Measurements from ENCODE around the gene MIGA1.
"Not testable (repeated sequence)": the region's sequence is repeated elsewhere in the genome, so short reads cannot be mapped to it uniquely, and the experiment has no call there.

The MIGA1 gene

DNA sequence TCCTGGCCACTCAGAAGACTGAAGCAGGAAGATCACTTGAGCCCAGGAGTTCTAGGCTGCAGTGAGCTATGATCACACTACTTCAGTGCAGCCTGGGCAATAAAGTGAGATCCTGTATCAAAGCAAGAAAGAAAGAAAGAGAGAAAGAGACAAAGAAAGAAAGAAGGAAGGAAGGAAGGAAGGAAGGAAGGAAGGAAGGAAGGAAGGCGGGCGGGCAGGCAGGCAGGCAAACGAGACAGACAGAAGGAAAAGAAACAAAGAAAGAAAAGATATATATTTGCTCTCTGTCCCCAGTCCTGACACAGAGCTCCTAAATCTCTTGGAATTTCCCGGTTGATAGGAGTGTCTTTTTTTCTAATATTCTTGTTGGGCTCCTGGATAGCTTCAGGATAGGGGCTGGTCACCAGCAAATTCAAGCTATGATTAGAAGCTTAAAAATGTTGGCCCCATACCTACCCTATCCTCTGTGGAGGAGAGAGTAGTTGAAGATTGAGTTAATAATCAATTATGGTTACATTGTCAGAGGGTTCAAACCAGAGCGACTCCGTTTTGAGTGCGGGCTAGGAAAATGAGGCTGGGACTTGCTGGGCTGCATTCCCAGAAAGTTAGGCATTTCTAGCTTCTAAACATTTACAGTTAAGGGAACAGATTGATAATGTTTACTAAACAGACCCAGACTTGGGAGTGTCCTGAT is 3.3 kb upstream of the MIGA1 start:
- TF ChIP-seq, protein P1, sequence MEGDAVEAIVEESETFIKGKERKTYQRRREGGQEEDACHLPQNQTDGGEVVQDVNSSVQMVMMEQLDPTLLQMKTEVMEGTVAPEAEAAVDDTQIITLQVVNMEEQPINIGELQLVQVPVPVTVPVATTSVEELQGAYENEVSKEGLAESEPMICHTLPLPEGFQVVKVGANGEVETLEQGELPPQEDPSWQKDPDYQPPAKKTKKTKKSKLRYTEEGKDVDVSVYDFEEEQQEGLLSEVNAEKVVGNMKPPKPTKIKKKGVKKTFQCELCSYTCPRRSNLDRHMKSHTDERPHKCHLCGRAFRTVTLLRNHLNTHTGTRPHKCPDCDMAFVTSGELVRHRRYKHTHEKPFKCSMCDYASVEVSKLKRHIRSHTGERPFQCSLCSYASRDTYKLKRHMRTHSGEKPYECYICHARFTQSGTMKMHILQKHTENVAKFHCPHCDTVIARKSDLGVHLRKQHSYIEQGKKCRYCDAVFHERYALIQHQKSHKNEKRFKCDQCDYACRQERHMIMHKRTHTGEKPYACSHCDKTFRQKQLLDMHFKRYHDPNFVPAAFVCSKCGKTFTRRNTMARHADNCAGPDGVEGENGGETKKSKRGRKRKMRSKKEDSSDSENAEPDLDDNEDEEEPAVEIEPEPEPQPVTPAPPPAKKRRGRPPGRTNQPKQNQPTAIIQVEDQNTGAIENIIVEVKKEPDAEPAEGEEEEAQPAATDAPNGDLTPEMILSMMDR (conservative IDR thresholded peaks at IDR 0.05; ENCODE audit: low read length) = no peak
- no peak overlapping the region for H3K4me3 ChIP-seq (ENCODE audit: low read length)
- no peak for DNase-seq (ENCODE audit: low read depth)

DNA sequence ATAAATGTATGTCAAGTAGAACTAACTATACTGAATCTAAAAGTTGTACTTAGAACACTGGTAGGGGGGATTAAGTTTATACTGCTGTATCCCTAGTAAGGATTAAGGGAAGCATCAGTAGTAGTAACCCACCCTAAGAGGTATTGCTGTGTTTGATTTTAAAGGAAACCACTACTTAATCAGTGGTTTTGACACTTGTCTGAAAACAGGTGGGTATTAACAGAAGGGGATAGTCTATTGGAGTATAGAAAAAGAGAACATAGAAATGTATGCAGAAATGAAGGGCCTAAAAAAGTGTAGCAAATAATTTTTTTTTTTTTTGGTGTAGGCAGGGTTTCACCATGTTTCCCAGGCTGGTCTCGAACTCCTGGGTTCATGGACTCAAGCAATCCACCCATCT is 2.2 kb downstream of the MIGA1 start:
- no peak for DNase-seq (ENCODE audit: low read depth)
- TF ChIP-seq, protein P1 (conservative IDR thresholded peaks at IDR 0.05; ENCODE audit: low read length) = no peak
- no peak overlapping the region for H3K4me3 ChIP-seq (ENCODE audit: low read length)

DNA sequence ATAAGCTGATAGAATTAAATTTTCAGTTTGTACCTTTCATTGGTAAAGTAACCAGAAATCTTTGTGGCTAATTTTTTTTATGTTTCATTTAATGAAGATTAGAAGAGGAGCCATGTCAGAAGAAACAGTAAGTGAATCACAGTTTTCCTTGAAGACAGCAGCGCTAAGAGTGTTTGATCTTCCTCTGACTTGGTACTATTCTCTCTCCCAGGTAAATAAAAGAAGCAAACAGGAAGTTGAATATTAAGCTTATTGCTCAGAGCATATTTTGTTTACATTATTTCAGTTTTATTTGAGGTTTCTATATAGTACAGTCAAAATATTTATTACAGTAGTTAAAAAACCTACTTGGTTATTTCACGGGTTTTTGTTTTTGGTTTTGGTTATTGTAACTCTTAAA is 3.7 kb downstream of the MIGA1 start:
- no peak overlapping the region for H3K4me3 ChIP-seq (ENCODE audit: low read length)
- TF ChIP-seq, protein P1 (conservative IDR thresholded peaks at IDR 0.05; ENCODE audit: low read length) = no peak
- no peak for DNase-seq (ENCODE audit: low read depth)

DNA sequence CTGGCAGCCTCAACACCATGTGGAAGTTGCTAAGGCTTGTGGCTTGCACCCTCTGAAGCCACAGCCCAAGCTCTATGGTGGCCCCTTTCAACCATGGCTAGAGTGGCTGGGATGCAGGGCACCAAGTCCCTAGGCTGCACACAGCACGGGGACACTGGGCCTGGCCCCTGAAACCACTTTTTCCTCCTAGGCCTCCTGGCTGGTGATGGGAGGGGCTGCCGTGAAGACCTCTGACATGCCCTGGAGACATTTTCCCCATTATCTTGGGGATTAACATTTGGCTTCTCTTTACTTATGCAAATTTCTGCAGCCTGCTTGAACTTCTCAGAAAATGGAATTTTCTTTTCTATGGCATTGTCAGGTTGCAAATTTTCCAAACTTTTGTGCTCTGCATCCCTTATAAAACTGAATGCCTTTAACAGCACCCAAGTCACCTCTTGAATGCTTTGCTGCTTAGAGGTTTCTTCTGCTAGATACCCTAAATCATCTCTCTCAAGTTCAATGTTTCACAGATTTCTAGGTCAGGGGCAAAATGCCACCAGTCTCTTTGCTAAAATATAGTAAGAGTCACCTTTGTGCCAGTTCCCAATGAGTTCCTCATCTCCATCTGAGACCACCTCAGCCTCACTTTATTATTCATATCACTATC is 6.8 kb downstream of the MIGA1 start:
- not testable (repeated sequence) for DNase-seq (ENCODE audit: low read depth)

DNA sequence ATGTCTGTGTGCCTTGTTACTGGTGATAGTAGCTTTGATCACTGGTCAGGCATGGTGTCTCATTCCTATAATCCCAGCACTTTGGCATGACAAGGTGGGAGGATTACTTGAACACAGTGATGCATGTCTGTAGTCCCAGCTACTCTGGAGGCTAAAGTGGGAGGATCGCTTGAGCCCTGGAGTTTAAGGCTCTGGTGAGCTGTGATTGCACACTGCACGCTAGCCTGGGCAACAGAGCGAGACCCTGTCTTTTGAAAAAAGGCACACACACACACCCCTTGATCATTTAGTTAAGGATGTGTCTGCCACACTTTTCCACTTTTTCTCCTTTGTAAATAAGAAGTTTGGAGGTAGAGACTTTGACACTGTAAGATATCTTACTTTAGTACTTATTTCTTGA is 15.1 kb downstream of the MIGA1 start:
- no peak overlapping the region for H3K4me3 ChIP-seq (ENCODE audit: low read length)
- TF ChIP-seq, protein P1 (conservative IDR thresholded peaks at IDR 0.05; ENCODE audit: low read length) = no peak
- no peak for DNase-seq (ENCODE audit: low read depth)

More for the DNA sequence above, 6.8 kb downstream of the MIGA1 start:
- H3K4me3 ChIP-seq (ENCODE audit: low read length) = not testable (repeated sequence)

DNA sequence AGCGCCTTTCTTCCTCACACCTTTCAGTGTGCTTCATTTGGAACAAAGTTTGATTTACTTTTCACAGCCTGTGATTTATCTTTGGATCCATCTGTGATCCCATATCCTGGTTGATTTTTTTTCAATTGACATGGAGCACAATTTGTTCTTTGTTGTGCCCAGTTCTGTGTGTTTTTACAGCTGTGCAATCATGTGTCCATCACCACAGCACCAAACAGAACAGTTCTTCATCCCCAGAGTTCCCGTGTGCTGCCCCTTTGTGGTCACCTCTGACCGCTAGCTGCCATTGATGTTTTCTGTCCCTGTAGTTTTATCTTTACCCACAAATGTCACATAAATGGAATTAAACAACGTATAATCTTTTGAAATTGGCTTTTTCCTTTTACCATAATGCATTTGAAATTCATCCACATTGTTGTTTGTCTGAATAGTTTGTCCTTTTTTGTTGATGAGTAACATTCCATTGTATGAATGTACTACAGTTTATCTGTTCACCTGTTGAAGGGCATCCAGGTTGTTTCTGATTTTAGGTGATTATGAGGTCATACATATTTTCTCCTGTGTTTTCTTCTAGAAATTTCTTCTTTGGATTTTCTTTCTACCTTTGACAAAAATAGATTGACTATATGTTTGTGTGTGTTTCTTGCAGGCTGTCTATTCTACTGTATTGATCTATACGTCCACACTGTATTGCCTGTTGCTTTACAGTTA is 17.4 kb downstream of the MIGA1 start:
- no peak for DNase-seq (ENCODE audit: low read depth)
- H3K4me3 ChIP-seq (ENCODE audit: low read length) = no peak overlapping the region
- TF ChIP-seq, protein P1 (conservative IDR thresholded peaks at IDR 0.05; ENCODE audit: low read length) = no peak

DNA sequence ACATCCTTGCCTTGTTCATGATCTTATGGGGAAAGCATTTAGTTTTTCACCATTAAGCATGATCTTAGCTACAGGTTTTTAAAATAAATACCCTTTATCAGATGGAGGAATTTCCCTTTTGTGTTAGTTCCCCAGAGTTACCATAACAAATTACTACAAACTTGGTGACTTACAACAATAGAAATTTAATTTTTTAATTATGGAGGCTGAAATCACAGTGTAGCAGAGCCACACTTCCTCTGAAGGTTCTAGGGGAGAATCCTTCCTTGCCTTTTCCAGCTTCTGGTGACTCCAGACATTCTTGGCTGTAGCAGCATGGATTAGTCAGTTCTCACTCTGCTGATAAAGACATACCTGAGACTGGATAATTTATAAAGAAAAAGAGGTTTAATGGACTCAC is 18.5 kb downstream of the MIGA1 start:
- no peak overlapping the region for H3K4me3 ChIP-seq (ENCODE audit: low read length)
- TF ChIP-seq, protein P1 (conservative IDR thresholded peaks at IDR 0.05; ENCODE audit: low read length) = no peak
- DNase-seq (ENCODE audit: low read depth) = no peak
